Esophagus muscularis mucosa (tissue), 4 donors: ENCODE measurements around the gene ANO10. TPM values are rescaled to one million over a fixed set of nuclear protein-coding genes. Genes with fewer than 3 reads are reported as not detected.

Experiments used
- DNase-seq: peaks from one replicate; pipeline ENCODE4 v3.0.0-alpha.2; 2017; ENCODE audit errors: extremely low spot score
- H3K27ac ChIP-seq, 4 donors: fragments of 200-600 bp; sonication (generic); replicated peaks in 1 of 4; 1 replicate in 3 of 4; 2 replicates in 1 of 4; pipeline ENCODE4 v1.5.1; 2016 to 2019; ENCODE audit warnings: mild to moderate bottlenecking in 1 of 4
- H3K27me3 ChIP-seq, 4 donors: fragments of 200-600 bp; sonication (generic); one replicate each; pipeline versions ENCODE4 v1.5.1 to v1.6.0; 2016 to 2019
- H3K36me3 ChIP-seq, 4 donors: fragments of 200-600 bp; sonication (generic); one replicate each; pipeline ENCODE4 v1.5.1; 2016 to 2019
- H3K4me1 ChIP-seq, 4 donors: fragments of 200-600 bp; sonication (generic); one replicate each; pipeline ENCODE4 v1.5.1; 2016 to 2019
- H3K4me3 ChIP-seq, 4 donors: fragments of 200-600 bp; sonication (generic); 1 replicate in 2 of 4; 2 replicates in 2 of 4; pipeline ENCODE4 v1.5.1; 2016 to 2019; ENCODE audit warnings: mild to moderate bottlenecking in 4 of 4, moderate library complexity in 1 of 4
- H3K9me3 ChIP-seq, 4 donors: fragments of 200-600 bp; sonication (generic); 1 replicate in 3 of 4; 2 replicates in 1 of 4; pipeline ENCODE4 v1.5.1; 2016 to 2019
- EP300 ChIP-seq: sonication (generic); formaldehyde crosslinking; IDR thresholded peaks from one replicate; pipeline ENCODE4 v1.6.1; 2017; ENCODE audit warnings: antibody characterized with exemption
- POLR2A ChIP-seq: fragments of 450-650 bp; IDR thresholded peaks from one replicate; pipeline ENCODE4 v1.6.1; 2017; ENCODE audit warnings: antibody characterized with exemption, moderate library complexity, mild to moderate bottlenecking, low read depth
- POLR2AphosphoS5 ChIP-seq, 2 donors: sonication (generic); formaldehyde crosslinking; IDR thresholded peaks; one replicate each; pipeline ENCODE4 v1.6.1; 2017; ENCODE audit warnings: antibody characterized with exemption in 2 of 2
- WGBS: methylation state at CpG from one replicate; pipeline ENCODE4 v1.1.5; 2018; 5-methylcytosine and 5-hydroxymethylcytosine counted together
- intact Hi-C: fragments of 100-400 bp; cut with DNase I; formaldehyde crosslinking; loops from one replicate; pipeline ENCODE4 v1.15.1; 2023
- total RNA-seq, 4 donors: library from RNA; depleted of rRNA; stranded (reverse); fragments of >200 nt; gene quantifications; one replicate each; pipeline versions ENCODE4 v1.1.0 to v1.2.1, GENCODE V29; 2016
- TF ChIP-seq, protein P1 (sequence below), 3 experiments: fragments of 200-600 bp in 2 of 3; fragments of 450-650 bp in 1 of 3; sonication (generic) in 2 of 3; IDR thresholded peaks; one replicate each; pipeline ENCODE4 v1.5.1; 2017 to 2019; ENCODE audit warnings: antibody characterized with exemption in 3 of 3, mild to moderate bottlenecking in 2 of 3, moderate library complexity in 1 of 3

The ANO10 gene
- total RNA-seq, 4 donors from 2014 or later, result 19.2 to 26.2 (median 24.0) TPM

GRCh38 chr3:43394041-43394554, 227.7 kb downstream of the ANO10 start:
- Histone ChIP-seq H3K27ac (peak overlapping the region; percentile 6 to 56 (median 35)), H3K4me3 (no peak overlapping the region), H3K4me1 (peaks cover 22 to 30% (median 26%) of the 10 kb centered on the region in 4 donors), H3K9me3 (no peaks in the 10 kb centered on the region), H3K36me3 (no peaks in the 10 kb centered on the region), H3K27me3 (no peaks in the 10 kb centered on the region)
- TF ChIP-seq EP300 (no peak), POLR2AphosphoS5 (IDR thresholded peaks at IDR 0.05) (peak; percentile 42 to 54), POLR2A (no peak)
- TF ChIP-seq, protein P1, sequence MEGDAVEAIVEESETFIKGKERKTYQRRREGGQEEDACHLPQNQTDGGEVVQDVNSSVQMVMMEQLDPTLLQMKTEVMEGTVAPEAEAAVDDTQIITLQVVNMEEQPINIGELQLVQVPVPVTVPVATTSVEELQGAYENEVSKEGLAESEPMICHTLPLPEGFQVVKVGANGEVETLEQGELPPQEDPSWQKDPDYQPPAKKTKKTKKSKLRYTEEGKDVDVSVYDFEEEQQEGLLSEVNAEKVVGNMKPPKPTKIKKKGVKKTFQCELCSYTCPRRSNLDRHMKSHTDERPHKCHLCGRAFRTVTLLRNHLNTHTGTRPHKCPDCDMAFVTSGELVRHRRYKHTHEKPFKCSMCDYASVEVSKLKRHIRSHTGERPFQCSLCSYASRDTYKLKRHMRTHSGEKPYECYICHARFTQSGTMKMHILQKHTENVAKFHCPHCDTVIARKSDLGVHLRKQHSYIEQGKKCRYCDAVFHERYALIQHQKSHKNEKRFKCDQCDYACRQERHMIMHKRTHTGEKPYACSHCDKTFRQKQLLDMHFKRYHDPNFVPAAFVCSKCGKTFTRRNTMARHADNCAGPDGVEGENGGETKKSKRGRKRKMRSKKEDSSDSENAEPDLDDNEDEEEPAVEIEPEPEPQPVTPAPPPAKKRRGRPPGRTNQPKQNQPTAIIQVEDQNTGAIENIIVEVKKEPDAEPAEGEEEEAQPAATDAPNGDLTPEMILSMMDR (IDR thresholded peaks at IDR 0.05), result no peak
- DNase-seq, result peak; percentile 92
- intact Hi-C loops, result no loop called here
- WGBS, result 52% methylated on average over 2 of the region's 2 CpGs

DNA sequence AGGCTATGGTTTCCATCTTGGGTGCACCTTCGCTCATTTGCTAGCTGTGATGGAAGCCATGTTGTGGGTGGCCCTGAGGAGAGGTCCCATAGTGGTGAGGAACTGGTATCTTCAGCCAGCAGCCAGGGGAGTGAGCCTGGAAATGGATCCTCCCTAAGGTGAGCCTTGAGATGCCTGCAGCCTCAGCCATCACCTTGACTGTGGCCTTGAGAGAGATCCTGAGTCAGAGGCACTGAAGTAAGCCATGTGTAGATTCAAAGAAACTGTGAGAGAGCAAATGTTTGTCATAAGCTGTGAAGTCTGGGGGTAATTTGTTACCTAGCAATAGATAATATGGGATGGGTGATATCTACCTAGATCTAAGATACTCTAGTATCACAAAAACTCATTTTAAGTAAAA, 230.2 kb downstream of the ANO10 start:
- Histone ChIP-seq H3K4me1 (peaks cover 22 to 41% (median 28%) of the 10 kb centered on the region in 4 donors), H3K27ac (peak overlapping the region in 1 of 4 donors; percentile 13), H3K9me3 (no peaks in the 10 kb centered on the region), H3K36me3 (no peaks in the 10 kb centered on the region), H3K27me3 (no peaks in the 10 kb centered on the region), H3K4me3 (no peak overlapping the region)
- no peak for TF ChIP-seq POLR2AphosphoS5 (IDR thresholded peaks at IDR 0.05)
- no peak for TF ChIP-seq POLR2A
- TF ChIP-seq EP300, result no peak
- TF ChIP-seq, protein P1 (IDR thresholded peaks at IDR 0.05), result no peak
- WGBS, result 100% methylated on average over 1 of the region's 1 CpG
- intact Hi-C loops, result no loop called here
- peak; percentile 47 for DNase-seq

DNA sequence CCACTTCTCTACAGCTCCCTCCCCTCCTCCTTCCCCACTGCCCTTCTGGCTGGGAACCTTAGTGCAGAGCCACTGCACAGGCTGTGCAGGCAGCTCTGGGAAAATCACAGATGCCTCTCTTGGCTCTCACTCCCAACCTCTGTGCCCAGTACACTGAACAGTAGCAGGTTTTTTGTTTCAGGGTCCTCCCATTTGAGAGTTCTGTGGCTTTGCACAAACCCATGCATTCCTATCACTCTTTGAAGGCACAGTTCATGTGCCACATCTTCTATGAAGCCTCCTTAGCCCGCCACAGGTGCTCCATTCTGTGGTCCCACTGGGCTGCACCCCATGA, 231.6 kb downstream of the ANO10 start:
- Histone ChIP-seq H3K27me3 (no peaks in the 10 kb centered on the region), H3K27ac (peak overlapping the region; percentile 33 to 71 (median 70)), H3K36me3 (no peaks in the 10 kb centered on the region), H3K4me3 (no peak overlapping the region), H3K9me3 (peaks cover 0 to 3% (median 0%) of the 10 kb centered on the region in 4 donors), H3K4me1 (peaks cover 22 to 41% (median 28%) of the 10 kb centered on the region in 4 donors)
- peak; percentile 78 for DNase-seq
- intact Hi-C loops, result no loop called here
- 100% methylated on average over 1 of the region's 1 CpG for WGBS
- TF ChIP-seq POLR2AphosphoS5 (IDR thresholded peaks at IDR 0.05) (no peak), EP300 (no peak), POLR2A (no peak)
- TF ChIP-seq, protein P1 (IDR thresholded peaks at IDR 0.05), result no peak

DNA sequence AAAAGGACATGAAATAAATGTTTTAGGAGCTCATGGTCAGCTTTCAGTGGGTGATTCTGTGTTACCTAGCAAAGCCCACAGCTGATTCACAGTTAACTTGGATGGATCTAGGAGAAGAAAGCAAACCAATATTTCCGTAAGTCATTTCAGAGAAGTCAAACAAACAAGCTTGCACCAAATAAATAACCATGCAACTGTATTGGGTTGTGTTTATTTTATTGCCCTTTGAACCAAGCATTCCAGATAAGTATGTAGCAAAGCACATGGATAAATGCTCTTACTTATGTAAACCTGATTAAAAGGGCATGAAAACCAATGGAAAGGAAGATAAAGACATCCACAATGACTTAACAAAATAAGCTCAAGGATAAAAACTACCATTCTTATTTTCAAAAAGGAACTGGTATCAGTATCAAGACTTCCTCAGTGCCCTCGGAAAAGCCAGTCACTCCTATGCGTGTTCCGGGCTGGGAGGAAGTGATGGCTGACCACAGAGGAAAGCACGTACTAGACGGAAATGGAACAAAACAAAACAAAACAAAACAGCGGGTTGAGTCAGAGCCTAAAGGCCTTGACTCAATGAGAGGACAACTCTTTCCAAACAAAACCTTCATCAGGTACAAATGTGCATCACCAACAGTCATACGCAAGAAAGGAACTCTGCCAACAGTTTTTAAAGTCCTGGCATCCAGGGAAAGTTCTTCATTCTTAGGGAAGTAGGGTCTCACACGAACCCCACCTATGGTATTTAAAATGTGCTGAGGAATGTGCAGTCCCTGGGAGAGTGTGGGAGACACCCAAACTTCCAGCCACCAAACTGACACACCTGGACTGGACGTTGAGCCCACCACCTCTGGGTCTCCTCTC, 232.2 kb downstream of the ANO10 start:
- no peaks in the 10 kb centered on the region for H3K27me3 ChIP-seq
- peaks cover 0 to 5% (median 0%) of the 10 kb centered on the region in 4 donors for H3K9me3 ChIP-seq
- peaks cover 19 to 37% (median 26%) of the 10 kb centered on the region in 4 donors for H3K4me1 ChIP-seq
- H3K4me3 ChIP-seq, result no peak overlapping the region
- WGBS, result 62% methylated on average over 10 of the region's 10 CpGs
- peak; percentile 48 to 67 for TF ChIP-seq POLR2AphosphoS5 (IDR thresholded peaks at IDR 0.05)
- TF ChIP-seq, protein P1 (IDR thresholded peaks at IDR 0.05), result no peak
- no peak for TF ChIP-seq EP300
- no peak for TF ChIP-seq POLR2A
- DNase-seq, result peak; percentile 92
- intact Hi-C loops, result no loop called here
- H3K36me3 ChIP-seq, result no peaks in the 10 kb centered on the region
- peak overlapping the region; percentile 33 to 71 (median 70) for H3K27ac ChIP-seq
